GM06990 (cell line): ENCODE measurements around the gene RPL3.

ENCODE experiments used
- DNase-seq: peaks from one replicate; pipeline ENCODE4 v3.0.0-alpha.2; 2011; ENCODE audit not compliant: insufficient read length; ENCODE audit errors: extremely low read depth
- H3K27me3 ChIP-seq: replicated peaks from 2 replicates; pipeline ENCODE4 v1.6.0; 2011; ENCODE audit warnings: low read length; ENCODE audit not compliant: control insufficient read depth, insufficient read depth
- H3K36me3 ChIP-seq: 2 replicates; pipeline ENCODE4 v1.5.1; 2011; ENCODE audit warnings: low read length; ENCODE audit not compliant: control insufficient read depth, insufficient read depth
- H3K4me3 ChIP-seq: replicated peaks from 2 replicates; pipeline ENCODE4 v1.5.1; 2011; ENCODE audit warnings: low read depth, mild to moderate bottlenecking, control low read depth, low read length
- CTCF ChIP-seq: IDR thresholded peaks from 2 replicates; pipeline ENCODE4 v1.5.1; 2011; ENCODE audit warnings: low read length, control low read depth, mild to moderate bottlenecking, inconsistent platforms; ENCODE audit not compliant: insufficient read depth, poor library complexity, severe bottlenecking

RPL3 gene

GRCh38 chr22:39296981-39297489 is 22.4 kb downstream of the RPL3 start:
- Histone ChIP-seq H3K36me3 (no peaks in the 10 kb centered on the region), H3K4me3 (no peak overlapping the region), H3K27me3 (no peaks in the 10 kb centered on the region)
- no peak for TF ChIP-seq CTCF
- DNase-seq = no peak

- DNase-seq = no peak
- Histone ChIP-seq H3K27me3 (no peaks in the 10 kb centered on the region), H3K36me3 (no peaks in the 10 kb centered on the region), H3K4me3 (no peak overlapping the region)
- no peak for TF ChIP-seq CTCF
These were observed 22.9 kb downstream of the RPL3 start for GRCh38 chr22:39296535-39296934.

- H3K27me3 ChIP-seq = no peaks in the 10 kb centered on the region
- H3K36me3 ChIP-seq = no peaks in the 10 kb centered on the region
- no peak for DNase-seq
- TF ChIP-seq CTCF = no peak
- no peak overlapping the region for H3K4me3 ChIP-seq
These were observed 24.6 kb downstream of the RPL3 start for GRCh38 chr22:39294571-39295468.

- H3K27me3 ChIP-seq = no peaks in the 10 kb centered on the region
- TF ChIP-seq CTCF = no peak
These were observed 25.6 kb downstream of the RPL3 start for GRCh38 chr22:39293766-39294368.

GRCh38 chr22:39292561-39293074 is 26.8 kb downstream of the RPL3 start:
- DNase-seq = no peak
- no peak for TF ChIP-seq CTCF
- no peaks in the 10 kb centered on the region for H3K27me3 ChIP-seq
- H3K4me3 ChIP-seq = no peak overlapping the region
- H3K36me3 ChIP-seq = no peaks in the 10 kb centered on the region

More at GRCh38 chr22:39293766-39294368, 25.6 kb downstream of the RPL3 start:
- DNase-seq = no peak
- Histone ChIP-seq H3K36me3 (no peaks in the 10 kb centered on the region), H3K4me3 (no peak overlapping the region)
